ENCODE data around the gene ZNF414. TPM values are rescaled to one million over a fixed set of nuclear protein-coding genes. Genes with fewer than 3 reads are reported as not detected.
"Not testable (repeated sequence)": the region's sequence is repeated elsewhere in the genome, so short reads cannot be mapped to it uniquely, and the experiment has no call there.

The ZNF414 gene
- polyA plus RNA-seq, 1 experiment: 2.0 TPM

DNA sequence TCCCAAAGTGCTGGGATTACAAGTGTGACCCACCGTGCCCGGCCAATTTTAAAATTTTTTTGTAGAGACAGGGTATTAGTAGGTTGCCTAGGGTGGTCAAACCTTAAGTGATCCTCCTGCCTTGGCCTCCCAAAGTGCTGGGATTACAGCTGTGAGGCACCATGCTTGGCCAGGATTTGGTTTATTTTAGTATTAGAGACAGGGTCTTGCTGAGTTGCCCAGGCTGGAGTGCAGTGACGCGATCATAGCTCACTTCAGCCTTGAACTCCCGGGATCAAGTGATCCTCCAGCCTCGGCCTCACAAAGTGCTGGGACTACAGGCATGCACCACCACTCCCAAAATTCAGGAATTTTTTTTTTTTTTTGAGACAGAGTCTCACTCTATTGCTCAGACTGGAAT, 5.4 kb upstream of the ZNF414 start:
- DNase-seq (ENCODE audit: low read depth, low spot score): no peak
- peaks cover 3% of the 10 kb centered on the region for H3K27me3 ChIP-seq (ENCODE audit: control insufficient read depth, insufficient read depth, low read length)
- H3K4me3 ChIP-seq (ENCODE audit: low read depth, low read length): no peak overlapping the region
- CTCF ChIA-PET: interaction anchor here (0.9 kb wide), 1 partner anchor 62 kb away, joined by 3 read pairs; no protein-coding TSS in a partner anchor
- TF ChIP-seq, protein P1, sequence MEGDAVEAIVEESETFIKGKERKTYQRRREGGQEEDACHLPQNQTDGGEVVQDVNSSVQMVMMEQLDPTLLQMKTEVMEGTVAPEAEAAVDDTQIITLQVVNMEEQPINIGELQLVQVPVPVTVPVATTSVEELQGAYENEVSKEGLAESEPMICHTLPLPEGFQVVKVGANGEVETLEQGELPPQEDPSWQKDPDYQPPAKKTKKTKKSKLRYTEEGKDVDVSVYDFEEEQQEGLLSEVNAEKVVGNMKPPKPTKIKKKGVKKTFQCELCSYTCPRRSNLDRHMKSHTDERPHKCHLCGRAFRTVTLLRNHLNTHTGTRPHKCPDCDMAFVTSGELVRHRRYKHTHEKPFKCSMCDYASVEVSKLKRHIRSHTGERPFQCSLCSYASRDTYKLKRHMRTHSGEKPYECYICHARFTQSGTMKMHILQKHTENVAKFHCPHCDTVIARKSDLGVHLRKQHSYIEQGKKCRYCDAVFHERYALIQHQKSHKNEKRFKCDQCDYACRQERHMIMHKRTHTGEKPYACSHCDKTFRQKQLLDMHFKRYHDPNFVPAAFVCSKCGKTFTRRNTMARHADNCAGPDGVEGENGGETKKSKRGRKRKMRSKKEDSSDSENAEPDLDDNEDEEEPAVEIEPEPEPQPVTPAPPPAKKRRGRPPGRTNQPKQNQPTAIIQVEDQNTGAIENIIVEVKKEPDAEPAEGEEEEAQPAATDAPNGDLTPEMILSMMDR (IDR thresholded peaks at IDR 0.05; ENCODE audit: low read depth, low read length): no peak
- POLR2A ChIA-PET: interaction anchor here (0.7 kb wide), 1 partner anchor 60 kb away, joined by 3 read pairs; no protein-coding TSS in a partner anchor
- H3K27ac ChIP-seq (ENCODE audit: low read depth, low read length): no peak overlapping the region
- no peaks in the 10 kb centered on the region for H3K9me3 ChIP-seq (ENCODE audit: control insufficient read depth, insufficient read depth, low read length)

DNA sequence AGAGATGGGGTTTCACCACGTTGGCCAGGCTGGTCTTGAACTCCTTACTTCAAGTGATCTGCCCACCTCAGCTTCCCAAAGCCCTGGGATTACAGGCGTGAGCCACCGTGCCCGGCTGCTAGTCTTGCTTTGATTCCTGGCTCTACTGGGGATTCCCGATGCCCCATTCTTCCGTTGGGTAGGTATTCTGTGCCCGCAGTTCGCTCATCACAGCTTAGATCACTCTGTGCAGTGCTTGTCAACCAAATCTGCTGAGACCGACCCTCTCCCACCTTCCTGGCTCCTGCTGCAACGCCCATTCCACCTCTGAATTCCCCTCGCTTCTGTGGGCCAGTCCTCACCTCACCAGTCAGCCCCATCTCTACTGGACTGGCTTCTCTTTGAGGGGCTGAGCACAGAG, 4.6 kb upstream of the ZNF414 start:
- H3K4me3 ChIP-seq (ENCODE audit: low read depth, low read length): no peak overlapping the region
- no peaks in the 10 kb centered on the region for H3K9me3 ChIP-seq (ENCODE audit: control insufficient read depth, insufficient read depth, low read length)
- no peak overlapping the region for H3K27ac ChIP-seq (ENCODE audit: low read depth, low read length)
- CTCF ChIA-PET: interaction anchor here (0.9 kb wide), 1 partner anchor 63 kb away, joined by 3 read pairs; no protein-coding TSS in a partner anchor
- peaks cover 3% of the 10 kb centered on the region for H3K27me3 ChIP-seq (ENCODE audit: control insufficient read depth, insufficient read depth, low read length)
- DNase-seq (ENCODE audit: low read depth, low spot score): no peak
- POLR2A ChIA-PET: no interaction called here
- TF ChIP-seq, protein P1 (IDR thresholded peaks at IDR 0.05; ENCODE audit: low read depth, low read length): no peak

DNA sequence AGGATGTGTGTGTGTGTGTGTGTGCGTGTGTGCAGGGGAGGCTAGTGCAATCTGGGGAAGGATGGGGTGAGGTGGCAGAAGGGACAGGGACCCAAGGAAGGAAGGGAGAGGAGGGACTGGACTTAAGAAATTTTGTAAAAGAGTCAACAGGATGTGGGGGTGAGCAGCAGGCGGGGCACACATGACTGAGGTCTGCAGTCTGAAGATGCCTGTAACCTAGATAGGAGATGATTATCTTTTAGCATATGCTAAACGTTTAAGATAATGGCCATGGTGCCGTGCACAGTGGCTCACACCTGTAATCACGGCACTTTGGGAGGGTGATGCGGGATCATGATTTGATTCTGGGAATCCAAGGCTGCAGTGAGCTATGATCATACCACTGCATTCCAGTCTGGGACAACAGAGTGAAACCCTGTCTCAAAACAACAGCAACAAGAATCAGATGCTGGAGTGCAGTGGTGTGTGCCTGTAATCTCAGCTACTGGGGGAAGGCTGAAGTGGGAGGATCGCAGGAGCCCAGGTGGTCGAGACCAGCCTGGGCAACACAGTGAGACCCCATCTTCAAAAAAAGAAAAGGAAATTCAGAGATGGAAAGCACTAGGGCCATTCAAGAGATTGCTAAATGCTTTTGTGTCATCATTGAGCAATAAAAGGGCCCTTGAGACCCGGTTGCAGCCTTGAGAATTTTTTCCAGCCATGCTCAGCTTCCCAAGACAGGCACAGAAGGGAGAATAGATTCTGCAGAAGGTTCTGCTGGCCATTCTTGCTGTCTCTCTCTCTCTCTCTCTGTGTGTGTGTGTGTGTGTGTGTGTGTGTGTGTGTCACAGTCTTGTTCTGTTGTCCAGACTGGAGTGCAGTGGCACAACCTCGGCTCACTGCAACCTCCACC, 3.8 kb upstream of the ZNF414 start:
- Histone ChIP-seq H3K27ac (ENCODE audit: low read depth, low read length) (no peak overlapping the region), H3K27me3 (ENCODE audit: control insufficient read depth, insufficient read depth, low read length) (peaks cover 3% of the 10 kb centered on the region), H3K9me3 (ENCODE audit: control insufficient read depth, insufficient read depth, low read length) (no peaks in the 10 kb centered on the region), H3K4me3 (ENCODE audit: low read depth, low read length) (no peak overlapping the region)
- ChIA-PET CTCF (interaction anchor here (1.8 kb wide), 1 partner anchor 63 kb away, joined by 6 read pairs; no protein-coding TSS in a partner anchor), POLR2A (interaction anchor here (0.7 kb wide), 1 partner anchor 11 kb away, joined by 3 read pairs; no protein-coding TSS in a partner anchor)
- no peak for DNase-seq (ENCODE audit: low read depth, low spot score)
- TF ChIP-seq, protein P1 (IDR thresholded peaks at IDR 0.05; ENCODE audit: low read depth, low read length): no peak

DNA sequence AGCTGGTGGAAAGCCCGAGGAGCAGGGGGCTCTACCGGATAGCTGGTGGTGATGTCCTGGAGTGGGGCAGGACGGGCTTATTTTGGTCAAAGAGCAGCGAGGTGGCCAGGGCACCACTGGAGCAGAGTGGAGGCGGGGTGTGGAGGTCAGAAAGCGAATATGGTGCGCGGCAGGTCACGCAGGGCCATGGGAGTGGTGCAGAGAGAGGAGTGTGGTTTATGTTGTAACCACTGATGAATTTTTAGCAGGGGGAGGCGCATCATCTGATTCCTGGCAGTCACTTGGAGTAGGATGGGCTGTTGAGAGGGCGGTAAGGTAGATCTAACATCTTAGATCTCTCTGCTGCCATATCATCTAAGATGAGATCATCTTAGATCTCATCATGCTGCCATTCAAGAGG, 1.4 kb upstream of the ZNF414 start:
- peaks cover 4% of the 10 kb centered on the region; the same call in 1 of the 2 replicates for H3K9me3 ChIP-seq (ENCODE audit: control insufficient read depth, insufficient read depth, low read length)
- peaks cover 3% of the 10 kb centered on the region for H3K27me3 ChIP-seq (ENCODE audit: control insufficient read depth, insufficient read depth, low read length)
- no peak overlapping the region for H3K4me3 ChIP-seq (ENCODE audit: low read depth, low read length)
- ChIA-PET CTCF (no interaction called here), POLR2A (interaction anchor here (0.5 kb wide), 1 partner anchor 123 kb away, joined by 3 read pairs; no protein-coding TSS in a partner anchor)
- no peak for DNase-seq (ENCODE audit: low read depth, low spot score)
- TF ChIP-seq, protein P1 (IDR thresholded peaks at IDR 0.05; ENCODE audit: low read depth, low read length): no peak
- H3K27ac ChIP-seq (ENCODE audit: low read depth, low read length): no peak overlapping the region

DNA sequence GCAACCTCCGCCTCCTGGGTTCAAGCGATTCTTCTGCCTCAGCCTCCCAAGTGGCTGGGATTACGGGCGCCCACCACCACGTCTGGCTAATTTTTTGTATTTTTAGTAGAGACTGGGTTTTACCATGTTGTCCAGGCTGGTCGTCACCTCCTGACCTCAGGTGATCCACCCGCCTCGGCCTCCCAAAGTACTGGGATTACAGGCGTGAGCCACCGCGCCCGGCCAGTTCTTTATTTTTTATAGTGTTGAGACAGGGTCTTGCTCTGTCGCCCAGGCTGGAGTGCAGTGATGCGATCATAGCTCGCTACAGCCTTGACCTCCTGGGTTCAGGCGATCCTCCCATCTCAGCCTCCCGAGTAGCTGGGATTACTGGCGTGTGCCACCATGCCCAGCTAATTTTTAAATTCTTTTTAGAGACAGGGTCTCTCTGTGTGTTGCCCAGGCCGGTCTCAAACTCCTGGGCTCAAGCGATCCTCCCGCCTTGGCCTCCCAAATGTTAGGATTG, 590 bp upstream of the ZNF414 start:
- Histone ChIP-seq H3K4me3 (ENCODE audit: low read depth, low read length) (peak overlapping the region; percentile 76; the same call in 1 of the 2 replicates), H3K27ac (ENCODE audit: low read depth, low read length) (peak overlapping the region; percentile 73)
- ChIA-PET CTCF (interaction anchor here (1.0 to 1.7 kb wide), 3 partner anchors 9 to 101 kb away, joined by 3 to 8 read pairs (median 6); partner anchors contain the start of gene MARCHF2), POLR2A (interaction anchor here (0.5 to 2.0 kb wide), 20 partner anchors 8 to 207 kb away, joined by 3 to 13 read pairs (median 5); partner anchors contain the start of genes ANGPTL4, HNRNPM, MARCHF2 and NDUFA7)
- not testable (repeated sequence) for H3K9me3 ChIP-seq (ENCODE audit: control insufficient read depth, insufficient read depth, low read length); DNase-seq (ENCODE audit: low read depth, low spot score); H3K27me3 ChIP-seq (ENCODE audit: control insufficient read depth, insufficient read depth, low read length)

Data from AG04450 (cell line).